Prostate gland (tissue), 2 donors: ENCODE data around the gene CALHM4.

Experiments used
- POLR2A ChIP-seq: fragments of 450-650 bp; IDR thresholded peaks from one replicate; pipeline ENCODE4 v1.6.1; 2016; ENCODE audit warnings: antibody characterized with exemption, mild to moderate bottlenecking
- TF ChIP-seq, protein P1 (sequence below), 4 experiments: fragments of 200-600 bp in 2 of 4; fragments of 450-650 bp in 2 of 4; sonication (generic) in 2 of 4; IDR thresholded peaks; 1 replicate in 3 of 4; 2 replicates in 1 of 4; pipeline ENCODE4 v1.5.1; 2016 to 2019; ENCODE audit warnings: antibody characterized with exemption in 4 of 4, mild to moderate bottlenecking in 2 of 4, moderate library complexity in 2 of 4

DNA sequence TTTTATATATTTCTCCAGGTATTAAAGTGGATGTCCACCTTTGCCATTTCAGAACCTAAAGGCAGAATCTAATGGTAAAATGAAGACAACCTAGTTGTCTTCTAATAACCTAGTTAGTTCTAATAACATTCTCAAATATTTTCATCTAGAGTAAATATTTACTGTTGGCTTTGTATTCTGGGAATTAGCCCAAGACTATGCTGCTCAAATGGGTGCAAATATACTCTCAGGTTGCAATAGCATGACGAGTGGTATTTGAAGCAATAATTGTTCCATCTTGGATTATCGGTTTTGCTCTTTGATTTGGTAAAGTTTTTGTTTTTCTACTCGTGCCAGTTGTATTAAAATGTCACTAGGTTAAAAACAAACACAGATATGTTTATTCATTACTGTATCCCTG is 41.7 kb downstream of the CALHM4 start:
- TF ChIP-seq, protein P1, sequence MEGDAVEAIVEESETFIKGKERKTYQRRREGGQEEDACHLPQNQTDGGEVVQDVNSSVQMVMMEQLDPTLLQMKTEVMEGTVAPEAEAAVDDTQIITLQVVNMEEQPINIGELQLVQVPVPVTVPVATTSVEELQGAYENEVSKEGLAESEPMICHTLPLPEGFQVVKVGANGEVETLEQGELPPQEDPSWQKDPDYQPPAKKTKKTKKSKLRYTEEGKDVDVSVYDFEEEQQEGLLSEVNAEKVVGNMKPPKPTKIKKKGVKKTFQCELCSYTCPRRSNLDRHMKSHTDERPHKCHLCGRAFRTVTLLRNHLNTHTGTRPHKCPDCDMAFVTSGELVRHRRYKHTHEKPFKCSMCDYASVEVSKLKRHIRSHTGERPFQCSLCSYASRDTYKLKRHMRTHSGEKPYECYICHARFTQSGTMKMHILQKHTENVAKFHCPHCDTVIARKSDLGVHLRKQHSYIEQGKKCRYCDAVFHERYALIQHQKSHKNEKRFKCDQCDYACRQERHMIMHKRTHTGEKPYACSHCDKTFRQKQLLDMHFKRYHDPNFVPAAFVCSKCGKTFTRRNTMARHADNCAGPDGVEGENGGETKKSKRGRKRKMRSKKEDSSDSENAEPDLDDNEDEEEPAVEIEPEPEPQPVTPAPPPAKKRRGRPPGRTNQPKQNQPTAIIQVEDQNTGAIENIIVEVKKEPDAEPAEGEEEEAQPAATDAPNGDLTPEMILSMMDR (IDR thresholded peaks at IDR 0.05): no peak
- TF ChIP-seq POLR2A: no peak
